ENCODE results near the gene CITED2.

The CITED2 gene

GRCh38 chr6:139330306-139330705 lies 44.1 kb downstream of the CITED2 start:
- WGBS (ENCODE audit: extremely low coverage, insufficient coverage, low lambda C conversion rate) = no CpG with 5 or more reads among the region's 5 CpGs
- no peak overlapping the region for H4K8ac ChIP-seq (ENCODE audit: low read depth, low read length)

GRCh38 chr6:139329224-139329623 lies 45.2 kb downstream of the CITED2 start:
- Histone ChIP-seq H3K79me2 (ENCODE audit: control insufficient read depth, insufficient read depth, low read length) (no peaks in the 10 kb centered on the region), H4K8ac (ENCODE audit: low read depth, low read length) (no peak overlapping the region), H3K18ac (ENCODE audit: low read length) (no peak overlapping the region), H3K36me3 (ENCODE audit: control insufficient read depth, insufficient read depth, low read length) (no peaks in the 10 kb centered on the region), H3K79me1 (ENCODE audit: low read length) (no peaks in the 10 kb centered on the region), H3K23ac (ENCODE audit: low read length) (no peak overlapping the region), H3K56ac (ENCODE audit: low read length) (no peak overlapping the region), H4K5ac (ENCODE audit: low read length) (no peak overlapping the region), H3K4me2 (ENCODE audit: low read length) (no peak overlapping the region), H3K4ac (ENCODE audit: low read depth, low read length) (no peak overlapping the region), H3K9ac (ENCODE audit: low read length) (no peak overlapping the region), H2BK120ac (ENCODE audit: low read depth, low read length) (no peak overlapping the region), H3K4me1 (ENCODE audit: control insufficient read depth, low read depth, low read length) (no peaks in the 10 kb centered on the region), H3K27me3 (ENCODE audit: insufficient read depth, low read length, poor library complexity) (no peaks in the 10 kb centered on the region), H3K4me3 (ENCODE audit: low read length) (no peak overlapping the region), H2AK5ac (ENCODE audit: low read length) (no peak overlapping the region), H2BK5ac (ENCODE audit: low read length) (no peak overlapping the region), H2BK15ac (replicated peaks; ENCODE audit: low read depth) (no peak overlapping the region), H3K27ac (ENCODE audit: low read depth, low read length) (no peak overlapping the region)
- no peak for DNase-seq
- no CpG with 5 or more reads among the region's 3 CpGs for WGBS (ENCODE audit: extremely low coverage, insufficient coverage, low lambda C conversion rate)

More at GRCh38 chr6:139330306-139330705, 44.1 kb downstream of the CITED2 start:
- Histone ChIP-seq H3K56ac (ENCODE audit: low read length) (no peak overlapping the region), H3K27ac (ENCODE audit: low read depth, low read length) (no peak overlapping the region), H2BK15ac (replicated peaks; ENCODE audit: low read depth) (no peak overlapping the region), H3K4me1 (ENCODE audit: control insufficient read depth, low read depth, low read length) (no peaks in the 10 kb centered on the region), H2AK5ac (ENCODE audit: low read length) (no peak overlapping the region), H3K4me3 (ENCODE audit: low read length) (no peak overlapping the region), H3K36me3 (ENCODE audit: control insufficient read depth, insufficient read depth, low read length) (no peaks in the 10 kb centered on the region), H3K4me2 (ENCODE audit: low read length) (no peak overlapping the region), H3K4ac (ENCODE audit: low read depth, low read length) (no peak overlapping the region), H3K27me3 (ENCODE audit: insufficient read depth, low read length, poor library complexity) (no peaks in the 10 kb centered on the region), H4K5ac (ENCODE audit: low read length) (no peak overlapping the region), H2BK120ac (ENCODE audit: low read depth, low read length) (no peak overlapping the region), H3K79me1 (ENCODE audit: low read length) (no peaks in the 10 kb centered on the region), H3K18ac (ENCODE audit: low read length) (no peak overlapping the region), H3K9ac (ENCODE audit: low read length) (no peak overlapping the region), H3K79me2 (ENCODE audit: control insufficient read depth, insufficient read depth, low read length) (no peaks in the 10 kb centered on the region), H3K23ac (ENCODE audit: low read length) (no peak overlapping the region), H2BK5ac (ENCODE audit: low read length) (no peak overlapping the region)
- no peak for DNase-seq

GRCh38 chr6:139327038-139327437 lies 47.4 kb downstream of the CITED2 start:
- Histone ChIP-seq H3K79me2 (ENCODE audit: control insufficient read depth, insufficient read depth, low read length) (no peaks in the 10 kb centered on the region), H3K27ac (ENCODE audit: low read depth, low read length) (no peak overlapping the region), H3K27me3 (ENCODE audit: insufficient read depth, low read length, poor library complexity) (no peaks in the 10 kb centered on the region), H3K4ac (ENCODE audit: low read depth, low read length) (no peak overlapping the region), H3K4me1 (ENCODE audit: control insufficient read depth, low read depth, low read length) (peaks cover 1% of the 10 kb centered on the region), H4K5ac (ENCODE audit: low read length) (no peak overlapping the region), H3K4me2 (ENCODE audit: low read length) (no peak overlapping the region), H2BK15ac (replicated peaks; ENCODE audit: low read depth) (no peak overlapping the region), H3K18ac (ENCODE audit: low read length) (no peak overlapping the region), H4K8ac (ENCODE audit: low read depth, low read length) (no peak overlapping the region), H3K4me3 (ENCODE audit: low read length) (no peak overlapping the region), H3K23ac (ENCODE audit: low read length) (no peak overlapping the region), H3K36me3 (ENCODE audit: control insufficient read depth, insufficient read depth, low read length) (no peaks in the 10 kb centered on the region), H3K9ac (ENCODE audit: low read length) (no peak overlapping the region), H2BK5ac (ENCODE audit: low read length) (no peak overlapping the region), H3K79me1 (ENCODE audit: low read length) (no peaks in the 10 kb centered on the region), H2BK120ac (ENCODE audit: low read depth, low read length) (no peak overlapping the region), H2AK5ac (ENCODE audit: low read length) (no peak overlapping the region), H3K56ac (ENCODE audit: low read length) (no peak overlapping the region)
- WGBS (ENCODE audit: extremely low coverage, insufficient coverage, low lambda C conversion rate) = no CpG with 5 or more reads among the region's 5 CpGs
- no peak for DNase-seq

DNA sequence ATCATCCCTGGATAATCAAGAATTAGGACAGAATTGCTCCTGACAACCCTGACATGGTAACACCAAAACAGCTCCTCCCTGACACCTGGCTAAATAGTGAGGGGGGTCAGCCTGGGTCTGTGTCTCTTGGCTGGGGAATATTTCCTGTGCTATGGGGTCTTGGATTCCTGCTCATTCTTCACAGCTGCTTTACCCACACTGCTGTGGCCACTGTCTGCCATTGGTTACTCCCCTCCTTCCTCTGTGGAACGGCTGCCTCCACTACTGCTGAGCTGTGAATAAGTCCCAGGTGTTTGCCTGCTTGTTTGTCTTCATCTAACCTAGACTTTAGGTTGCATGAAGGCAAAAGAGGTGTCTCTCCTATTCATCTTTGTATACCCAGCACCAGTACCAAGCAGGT lies 48.8 kb downstream of the CITED2 start:
- H3K36me3 ChIP-seq (ENCODE audit: control insufficient read depth, insufficient read depth, low read length) = no peaks in the 10 kb centered on the region
- H3K56ac ChIP-seq (ENCODE audit: low read length) = no peak overlapping the region
- H3K4ac ChIP-seq (ENCODE audit: low read depth, low read length) = no peak overlapping the region
- H3K4me1 ChIP-seq (ENCODE audit: control insufficient read depth, low read depth, low read length) = peaks cover 1% of the 10 kb centered on the region
- H2BK15ac ChIP-seq (replicated peaks; ENCODE audit: low read depth) = no peak overlapping the region
- no peak overlapping the region for H2AK5ac ChIP-seq (ENCODE audit: low read length)
- no peak overlapping the region for H3K4me2 ChIP-seq (ENCODE audit: low read length)
- H3K79me1 ChIP-seq (ENCODE audit: low read length) = no peaks in the 10 kb centered on the region
- no peak overlapping the region for H3K4me3 ChIP-seq (ENCODE audit: low read length)
- H2BK5ac ChIP-seq (ENCODE audit: low read length) = no peak overlapping the region
- no peaks in the 10 kb centered on the region for H3K27me3 ChIP-seq (ENCODE audit: insufficient read depth, low read length, poor library complexity)
- WGBS (ENCODE audit: extremely low coverage, insufficient coverage, low lambda C conversion rate) = no CpG with 5 or more reads among the region's 1 CpG
- no peak overlapping the region for H3K27ac ChIP-seq (ENCODE audit: low read depth, low read length)
- no peak for DNase-seq
- no peak overlapping the region for H3K9ac ChIP-seq (ENCODE audit: low read length)
- H4K5ac ChIP-seq (ENCODE audit: low read length) = no peak overlapping the region
- no peak overlapping the region for H2BK120ac ChIP-seq (ENCODE audit: low read depth, low read length)
- no peaks in the 10 kb centered on the region for H3K79me2 ChIP-seq (ENCODE audit: control insufficient read depth, insufficient read depth, low read length)
- H4K8ac ChIP-seq (ENCODE audit: low read depth, low read length) = no peak overlapping the region
- no peak overlapping the region for H3K23ac ChIP-seq (ENCODE audit: low read length)
- H3K18ac ChIP-seq (ENCODE audit: low read length) = no peak overlapping the region

DNA sequence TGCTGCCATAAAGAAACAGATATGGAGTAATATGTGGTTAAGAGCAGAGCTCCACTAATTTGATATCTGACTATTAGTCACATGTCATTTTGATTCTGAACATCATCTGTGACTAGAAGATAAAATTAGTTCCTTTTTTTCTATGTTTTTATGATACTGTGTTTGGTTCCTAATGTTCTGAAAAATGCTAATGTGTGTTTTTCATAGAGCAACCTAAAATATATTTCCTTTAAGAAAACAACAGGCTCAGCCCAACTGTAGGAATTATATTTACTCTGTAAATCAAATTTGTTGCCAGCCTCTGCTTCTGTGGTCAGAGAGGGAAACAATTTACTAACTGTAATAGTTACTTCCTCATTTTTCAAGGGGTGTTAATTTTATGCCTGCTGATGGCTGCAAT lies 49.3 kb downstream of the CITED2 start:
- H3K4me1 ChIP-seq (ENCODE audit: control insufficient read depth, low read depth, low read length) = peaks cover 1% of the 10 kb centered on the region

DNA sequence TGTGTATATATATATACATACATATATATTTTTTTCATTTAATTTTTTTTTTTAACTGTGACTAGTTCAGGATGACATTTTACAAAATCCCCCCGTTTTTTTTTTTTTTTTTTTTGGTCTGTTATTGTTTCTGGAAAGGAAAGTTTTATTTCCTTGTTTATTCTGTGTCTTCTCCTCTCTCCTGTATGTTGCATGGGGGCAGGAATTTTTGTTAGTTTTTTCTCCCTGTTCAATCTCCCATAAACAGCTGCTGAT lies 50.2 kb downstream of the CITED2 start:
- no peak overlapping the region for H3K4ac ChIP-seq (ENCODE audit: low read depth, low read length)
- no peak overlapping the region for H3K27ac ChIP-seq (ENCODE audit: low read depth, low read length)
- peak overlapping the region; percentile 39 for H4K8ac ChIP-seq (ENCODE audit: low read depth, low read length)
- H3K36me3 ChIP-seq (ENCODE audit: control insufficient read depth, insufficient read depth, low read length) = no peaks in the 10 kb centered on the region
- no peak overlapping the region for H4K5ac ChIP-seq (ENCODE audit: low read length)
- no peaks in the 10 kb centered on the region for H3K79me1 ChIP-seq (ENCODE audit: low read length)
- H3K18ac ChIP-seq (ENCODE audit: low read length) = no peak overlapping the region
- no peak for DNase-seq
- H3K23ac ChIP-seq (ENCODE audit: low read length) = no peak overlapping the region
- no peak overlapping the region for H3K9ac ChIP-seq (ENCODE audit: low read length)
- H3K4me3 ChIP-seq (ENCODE audit: low read length) = no peak overlapping the region
- WGBS (ENCODE audit: extremely low coverage, insufficient coverage, low lambda C conversion rate) = no CpG with 5 or more reads among the region's 1 CpG
- H3K56ac ChIP-seq (ENCODE audit: low read length) = no peak overlapping the region
- H2BK5ac ChIP-seq (ENCODE audit: low read length) = no peak overlapping the region
- no peaks in the 10 kb centered on the region for H3K79me2 ChIP-seq (ENCODE audit: control insufficient read depth, insufficient read depth, low read length)
- no peak overlapping the region for H3K4me2 ChIP-seq (ENCODE audit: low read length)
- no peak overlapping the region for H2BK15ac ChIP-seq (replicated peaks; ENCODE audit: low read depth)
- H3K4me1 ChIP-seq (ENCODE audit: control insufficient read depth, low read depth, low read length) = peaks cover 1% of the 10 kb centered on the region
- no peaks in the 10 kb centered on the region for H3K27me3 ChIP-seq (ENCODE audit: insufficient read depth, low read length, poor library complexity)
- no peak overlapping the region for H2BK120ac ChIP-seq (ENCODE audit: low read depth, low read length)
- H2AK5ac ChIP-seq (ENCODE audit: low read length) = no peak overlapping the region

More for the DNA sequence above, 49.3 kb downstream of the CITED2 start:
- H3K79me1 ChIP-seq (ENCODE audit: low read length) = no peaks in the 10 kb centered on the region
- no peak overlapping the region for H2BK120ac ChIP-seq (ENCODE audit: low read depth, low read length)
- H2BK15ac ChIP-seq (replicated peaks; ENCODE audit: low read depth) = no peak overlapping the region
- H3K27ac ChIP-seq (ENCODE audit: low read depth, low read length) = no peak overlapping the region
- H4K5ac ChIP-seq (ENCODE audit: low read length) = no peak overlapping the region
- H3K56ac ChIP-seq (ENCODE audit: low read length) = no peak overlapping the region
- no peak for DNase-seq
- no peaks in the 10 kb centered on the region for H3K27me3 ChIP-seq (ENCODE audit: insufficient read depth, low read length, poor library complexity)
- no peaks in the 10 kb centered on the region for H3K36me3 ChIP-seq (ENCODE audit: control insufficient read depth, insufficient read depth, low read length)
- no peak overlapping the region for H3K4me3 ChIP-seq (ENCODE audit: low read length)
- no peaks in the 10 kb centered on the region for H3K79me2 ChIP-seq (ENCODE audit: control insufficient read depth, insufficient read depth, low read length)
- no peak overlapping the region for H2AK5ac ChIP-seq (ENCODE audit: low read length)
- H3K4ac ChIP-seq (ENCODE audit: low read depth, low read length) = no peak overlapping the region
- no peak overlapping the region for H3K4me2 ChIP-seq (ENCODE audit: low read length)
- H3K9ac ChIP-seq (ENCODE audit: low read length) = no peak overlapping the region
- H2BK5ac ChIP-seq (ENCODE audit: low read length) = no peak overlapping the region
- H4K8ac ChIP-seq (ENCODE audit: low read depth, low read length) = no peak overlapping the region
- H3K18ac ChIP-seq (ENCODE audit: low read length) = no peak overlapping the region
- no peak overlapping the region for H3K23ac ChIP-seq (ENCODE audit: low read length)

Measured in mesendoderm (in vitro differentiated cells).